Left colon (tissue), 2 donors: ENCODE measurements around the gene DAGLA. TPM values are rescaled to one million over a fixed set of nuclear protein-coding genes. Genes with fewer than 3 reads are reported as not detected.

Experiments
- ATAC-seq: fragments of 200-7000 bp; cut with Tn5 transposase; one replicate; pipeline ENCODE4 v1.9.1; 2020; ENCODE audit warnings: mild to moderate bottlenecking, moderate library complexity
- DNase-seq, 2 donors: peaks; one replicate each; pipeline ENCODE4 v3.0.0-alpha.2; 2020
- intact Hi-C, 2 donors: fragments of 100-400 bp; cut with DNase I in 1 of 2; cut with micrococcal nuclease in 1 of 2; formaldehyde crosslinking; loops; one replicate each; pipeline versions ENCODE4 v1.11.2 to v1.14.0; 2022; cut with DNase I, micrococcal nuclease
- total RNA-seq, 2 donors: library from RNA; stranded (reverse); fragmentation: NEBNext Ultra II Directional; extraction: Animal tissue kit (Norgen Biotek cat#: 25700); gene quantifications; one replicate each; pipeline ENCODE4 v1.2.1, GENCODE V29; 2021
- donor health status: DM: no; HTN: no; CAD: no.
- donor health status: DM: yes; HTN: yes; CAD: no.

Gene DAGLA
- total RNA-seq, 2 donors from 2014 or later: 10.7 to 12.2 TPM

- DNase-seq (no peak), ATAC-seq (no peak)
- intact Hi-C loops: loop anchor here in 1 of 2 donors (5.0 to 10.0 kb wide), 2 partner anchors 101 to 169 kb away; partner anchors contain the start of gene FTH1
Observed at GRCh38 chr11:61795876-61796526, 115.8 kb downstream of the DAGLA start.

Other genes starting within 250 kb of the DAGLA start
- under 1 TPM; 0.61 to 0.75 TPM for gene LRRC10B, start 171.6 kb upstream of the DAGLA start, total RNA-seq
- gene SYT7, start 99.3 kb upstream of the DAGLA start, total RNA-seq: 10 to 100 TPM; 18.6 to 24.1 TPM
- 10 to 100 TPM in 1 of 2 donors, 1 to 10 TPM in 1; 4.6 to 15.6 TPM for gene MYRF, start 72.2 kb downstream of the DAGLA start, total RNA-seq
- gene TMEM258, start 112.2 kb downstream of the DAGLA start, total RNA-seq: 10 to 100 TPM; 87.3 to 91.8 TPM
- 10 to 100 TPM in 1 of 2 donors, 1 to 10 TPM in 1; 7.7 to 13.3 TPM for gene FEN1, start 112.5 kb downstream of the DAGLA start, total RNA-seq
- gene FADS1, start 136.6 kb downstream of the DAGLA start, total RNA-seq: 1 to 10 TPM; 3.2 to 5.1 TPM
- 1 to 10 TPM; 3.1 to 5.6 TPM for gene FADS2, start 147.9 kb downstream of the DAGLA start, total RNA-seq
- gene FADS3, start 211.2 kb downstream of the DAGLA start, total RNA-seq: 10 to 100 TPM in 1 of 2 donors, 1 to 10 TPM in 1; 6.9 to 18.7 TPM
- 1 to 10 TPM; 3.1 to 7.0 TPM for gene RAB3IL1, start 237.2 kb downstream of the DAGLA start, total RNA-seq